IgD-negative memory B cell (primary cell): Measurements from ENCODE around the gene LPP. TPM values are rescaled to one million over a fixed set of nuclear protein-coding genes. Genes with fewer than 3 reads are reported as not detected.

Experiments
- H3K27ac Mint-ChIP-seq, 3 donors: one replicate each; pipeline ENCODE4 v1.8.0; 2020 to 2022; ENCODE audit warnings: mild to moderate bottlenecking in 3 of 3, mixed read lengths in 3 of 3, moderate library complexity in 1 of 3
- H3K27me3 Mint-ChIP-seq: one replicate; pipeline ENCODE4 v1.8.0; 2021; ENCODE audit warnings: mixed read lengths
- H3K36me3 Mint-ChIP-seq: one replicate; pipeline ENCODE4 v1.8.0; 2020; ENCODE audit warnings: mild to moderate bottlenecking, mixed read lengths
- H3K4me1 Mint-ChIP-seq, 3 donors: one replicate each; pipeline ENCODE4 v1.8.0; 2020 to 2022; ENCODE audit warnings: mixed read lengths in 3 of 3, mild to moderate bottlenecking in 1 of 3
- H3K4me3 Mint-ChIP-seq, 4 donors: one replicate each; pipeline ENCODE4 v1.8.0; 2020 to 2022; ENCODE audit warnings: mild to moderate bottlenecking in 4 of 4, mixed read lengths in 4 of 4, moderate library complexity in 3 of 4
- H3K9me3 Mint-ChIP-seq, 3 donors: one replicate each; pipeline ENCODE4 v1.8.0; 2020 to 2021; ENCODE audit warnings: mixed read lengths in 3 of 3, mild to moderate bottlenecking in 1 of 3
- polyA plus RNA-seq: library from polyadenylated mRNA; unstranded; fragments of 300-500 nt; fragmentation: Illumina TruSeq; gene quantifications from one replicate; pipeline ENCODE4 v1.2.3, GENCODE V29; 2021

LPP gene
- polyA plus RNA-seq, 1 donor from 2014 or later = 29.2 TPM

DNA sequence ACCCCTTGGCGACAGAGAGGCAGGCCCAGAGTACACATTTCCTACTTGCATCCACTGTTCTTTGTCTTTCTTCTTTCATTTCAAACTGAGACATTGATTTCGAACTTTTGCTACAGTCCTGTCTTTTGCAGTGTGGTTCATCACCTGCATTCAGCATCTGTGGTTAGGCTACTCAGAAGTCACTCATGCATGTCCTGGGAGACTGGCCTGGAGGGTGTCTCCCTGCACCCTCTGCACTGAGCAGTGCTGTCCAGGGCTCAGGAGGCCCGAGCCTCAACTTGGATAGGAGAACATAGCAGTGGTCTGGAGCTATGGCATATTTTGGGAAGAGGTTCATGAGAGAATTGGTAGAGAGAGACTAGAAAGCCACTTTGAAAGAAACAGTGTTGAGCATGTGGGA is 777.6 kb downstream of the LPP start:
- Mint-ChIP-seq H3K4me1 (peaks cover 0 to 4% (median 0%) of the 10 kb centered on the region in 3 donors), H3K36me3 (no peaks in the 10 kb centered on the region), H3K27me3 (no peaks in the 10 kb centered on the region), H3K27ac (no peak overlapping the region), H3K9me3 (no peaks in the 10 kb centered on the region), H3K4me3 (no peak overlapping the region)

DNA sequence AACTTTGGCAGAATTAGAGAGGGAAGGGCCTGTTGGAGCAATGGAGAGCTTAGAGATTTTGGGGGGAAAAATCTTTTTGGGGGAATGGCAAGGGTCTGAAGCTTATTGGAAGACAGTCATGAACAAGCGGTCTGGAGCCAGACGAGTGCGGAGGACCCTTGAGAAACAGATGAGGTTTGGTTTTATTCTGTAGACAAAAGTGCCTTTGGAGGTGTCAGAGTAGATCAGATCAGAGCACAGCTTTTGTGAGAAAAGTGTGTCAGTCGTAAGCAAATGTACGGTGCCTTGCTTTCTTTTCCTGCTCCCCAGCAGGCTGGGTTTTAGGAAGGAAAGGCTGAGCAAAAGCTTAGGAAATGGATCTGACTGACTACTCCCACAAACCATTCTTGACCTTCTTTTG is 781.0 kb downstream of the LPP start:
- Mint-ChIP-seq H3K4me3 (no peak overlapping the region), H3K36me3 (no peaks in the 10 kb centered on the region), H3K9me3 (no peaks in the 10 kb centered on the region), H3K27ac (peak overlapping the region in 1 of 3 donors; percentile 26), H3K4me1 (peaks cover 0 to 4% (median 0%) of the 10 kb centered on the region in 3 donors), H3K27me3 (no peaks in the 10 kb centered on the region)

DNA sequence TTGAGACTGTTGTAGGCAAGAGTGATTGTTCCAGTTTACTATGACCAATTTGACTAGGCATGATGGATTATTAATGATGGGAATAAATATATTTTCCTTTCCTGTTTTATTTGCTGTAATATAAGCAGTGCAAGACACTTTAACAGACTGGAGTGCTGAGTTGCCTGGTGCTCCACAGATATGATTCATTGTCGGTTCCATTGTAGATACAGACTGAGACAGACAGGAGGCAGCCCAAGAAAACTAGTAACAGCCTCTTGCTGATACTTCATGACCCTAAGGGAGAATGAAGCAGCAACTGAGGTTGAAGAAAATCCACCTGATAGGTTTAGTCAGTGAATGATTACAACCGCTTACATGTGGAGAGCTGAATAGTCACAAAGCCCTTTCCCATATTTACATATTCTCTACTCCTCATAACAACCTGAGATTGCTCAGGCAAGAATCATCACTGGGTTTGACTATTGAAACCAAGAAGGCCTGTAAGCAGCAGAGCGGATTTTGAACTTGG is 782.7 kb downstream of the LPP start:
- H3K36me3 Mint-ChIP-seq = no peaks in the 10 kb centered on the region
- no peaks in the 10 kb centered on the region for H3K27me3 Mint-ChIP-seq
- H3K9me3 Mint-ChIP-seq = peaks cover 0 to under 1% (median 0%) of the 10 kb centered on the region in 3 donors
- H3K4me3 Mint-ChIP-seq = no peak overlapping the region
- H3K4me1 Mint-ChIP-seq = peaks cover 4 to 6% (median 6%) of the 10 kb centered on the region in 3 donors
- H3K27ac Mint-ChIP-seq = no peak overlapping the region

DNA sequence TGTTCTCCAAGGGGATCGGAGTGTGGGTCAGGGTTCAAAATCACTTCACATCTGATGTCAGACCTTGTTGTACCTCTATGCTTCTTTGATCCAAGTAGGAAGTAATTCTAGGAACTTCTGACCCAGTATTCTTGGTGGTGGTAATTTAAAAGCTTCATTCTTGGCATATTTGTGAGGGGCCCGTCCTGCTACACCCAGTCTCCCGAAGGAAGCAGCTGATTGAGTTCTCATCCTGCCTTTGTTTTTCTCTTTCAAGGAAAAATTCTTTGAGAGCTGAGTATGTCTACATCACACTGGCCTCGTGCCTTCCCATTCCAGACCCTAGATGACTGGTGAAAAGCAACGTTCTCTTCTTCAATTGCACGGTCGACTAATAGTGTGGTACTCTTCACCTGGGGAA is 783.4 kb downstream of the LPP start:
- Mint-ChIP-seq H3K9me3 (peaks cover 0 to 3% (median 0%) of the 10 kb centered on the region in 3 donors), H3K4me1 (peaks cover 4 to 10% (median 6%) of the 10 kb centered on the region in 3 donors), H3K27me3 (no peaks in the 10 kb centered on the region), H3K36me3 (no peaks in the 10 kb centered on the region), H3K27ac (no peak overlapping the region), H3K4me3 (no peak overlapping the region)

DNA sequence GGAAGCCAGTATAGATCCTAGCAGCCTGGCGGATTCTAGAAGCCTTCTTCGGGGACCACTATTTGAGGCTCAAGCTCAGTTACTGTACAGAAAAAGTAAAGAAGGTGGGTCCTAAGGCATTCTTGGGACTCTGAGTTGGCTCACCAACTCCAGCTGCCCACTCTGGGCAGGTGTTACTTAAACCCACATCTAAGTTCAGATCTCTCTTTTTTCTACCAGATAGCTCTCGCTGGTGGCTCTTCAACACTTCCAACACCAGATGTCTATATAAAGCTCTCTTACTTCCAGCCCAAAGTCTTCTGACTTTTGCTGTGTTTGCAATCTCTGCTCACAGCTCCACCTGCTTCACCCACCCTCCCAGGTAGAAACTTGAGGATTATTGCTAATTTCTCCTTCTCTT is 785.0 kb downstream of the LPP start:
- Mint-ChIP-seq H3K9me3 (peaks cover 0 to 3% (median 0%) of the 10 kb centered on the region in 3 donors), H3K27ac (no peak overlapping the region), H3K4me1 (peaks cover 4 to 10% (median 6%) of the 10 kb centered on the region in 3 donors), H3K27me3 (no peaks in the 10 kb centered on the region), H3K4me3 (no peak overlapping the region), H3K36me3 (no peaks in the 10 kb centered on the region)

DNA sequence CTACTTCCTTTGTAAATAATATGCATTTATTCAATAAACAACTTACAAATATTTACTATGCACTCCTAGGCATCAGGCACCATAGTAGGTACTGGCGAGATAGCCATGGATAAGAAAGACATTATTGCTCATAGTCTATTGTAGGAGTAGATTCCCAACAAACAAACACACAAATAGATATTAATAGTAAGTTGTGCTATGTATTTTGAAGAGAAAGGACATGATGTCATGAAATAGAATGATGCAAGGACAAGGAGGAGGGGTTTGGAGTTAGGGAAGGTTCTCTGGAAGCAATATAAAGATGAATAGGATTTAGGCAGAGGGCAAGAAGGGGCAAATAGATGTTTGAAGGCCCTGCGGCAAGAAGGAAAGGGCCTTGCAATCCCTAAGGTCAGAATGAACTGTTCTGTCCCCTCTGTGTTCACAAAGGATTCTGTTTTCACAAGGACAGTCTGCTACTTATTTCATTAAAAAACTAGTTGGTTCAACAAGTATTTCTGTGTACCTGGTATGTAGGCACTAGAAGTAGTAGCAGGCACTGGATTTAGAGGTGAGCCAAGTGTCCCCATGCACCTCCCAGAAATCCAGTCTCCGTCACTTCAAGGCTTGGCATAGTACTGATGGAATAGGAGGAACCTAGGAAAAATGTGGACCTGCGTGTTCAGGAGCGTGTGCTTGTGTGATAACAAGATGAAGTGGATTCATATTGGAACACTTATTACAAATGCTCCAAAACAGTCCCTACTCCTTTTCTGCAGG is 786.0 kb downstream of the LPP start:
- Mint-ChIP-seq H3K9me3 (peaks cover 0 to 3% (median 0%) of the 10 kb centered on the region in 3 donors), H3K36me3 (no peaks in the 10 kb centered on the region), H3K4me3 (no peak overlapping the region), H3K27me3 (no peaks in the 10 kb centered on the region), H3K27ac (no peak overlapping the region), H3K4me1 (peaks cover 4 to 10% (median 6%) of the 10 kb centered on the region in 3 donors)
